Kidney (tissue), 14 donors: Measurements from ENCODE around the gene CLDN22. TPM values are rescaled to one million over a fixed set of nuclear protein-coding genes. Genes with fewer than 3 reads are reported as not detected.

Experiments used
- DNase-seq, 5 donors: peaks; one replicate each; pipeline ENCODE4 v3.0.0-alpha.2; 2013 to 2020
- FAIRE-seq: peaks from 2 replicates; lab custom pipeline; 2012; peaks lifted over from hg19 to GRCh38; lab: Jason Lieb, UNC
- H3K27ac ChIP-seq, 2 donors: one replicate each; pipeline ENCODE4 v1.7.0; 2013; ENCODE audit warnings: low read depth in 2 of 2, low read length in 2 of 2, inconsistent platforms in 1 of 2
- H3K27me3 ChIP-seq: one replicate; pipeline ENCODE4 v1.7.1; 2013; ENCODE audit warnings: low read length, inconsistent platforms; ENCODE audit not compliant: control insufficient read depth, insufficient read depth
- H3K36me3 ChIP-seq, 3 donors: one replicate each; pipeline versions ENCODE4 v1.7.0 to v1.7.1; 2013; ENCODE audit warnings: low read length in 3 of 3, control low read depth in 1 of 3, inconsistent platforms in 1 of 3; ENCODE audit not compliant: insufficient read depth in 3 of 3, control insufficient read depth in 2 of 3
- H3K4me1 ChIP-seq, 3 donors: one replicate each; pipeline versions ENCODE4 v1.7.0 to v1.7.1; 2013; ENCODE audit warnings: low read length in 3 of 3, inconsistent platforms in 1 of 3, low read depth in 1 of 3; ENCODE audit not compliant: control insufficient read depth in 2 of 3, insufficient read depth in 2 of 3
- H3K4me3 ChIP-seq, 3 donors: one replicate each; pipeline versions ENCODE4 v1.7.0 to v1.8.1; 2013; ENCODE audit warnings: low read length in 3 of 3, control low read depth in 1 of 3, inconsistent platforms in 1 of 3
- H3K9ac ChIP-seq, 3 donors: one replicate each; pipeline versions ENCODE4 v1.7.0 to v1.7.1; 2013; ENCODE audit warnings: low read length in 3 of 3, control low read depth in 1 of 3, inconsistent platforms in 1 of 3
- H3K9me3 ChIP-seq, 3 donors: one replicate each; pipeline versions ENCODE4 v1.7.0 to v1.7.1; 2013; ENCODE audit warnings: low read length in 3 of 3, control low read depth in 1 of 3, inconsistent platforms in 1 of 3; ENCODE audit not compliant: control insufficient read depth in 2 of 3, insufficient read depth in 1 of 3
- intact Hi-C: fragments of 100-400 bp; cut with DNase I; formaldehyde crosslinking; loops from one replicate; pipeline ENCODE4 v1.11.1; 2022
- polyA plus RNA-seq: library from polyadenylated mRNA; stranded (reverse); fragments of 350-450 nt; fragmentation: Illumina TruSeq; extraction: RNeasy Lipid Tissue Mini Kit (QIAGEN cat#74804); gene quantifications from one replicate; pipeline ENCODE4 v1.2.3, GENCODE V29; 2014; ENCODE audit warnings: low read depth, low replicate concordance; ENCODE audit not compliant: insufficient read depth
- total RNA-seq: library from RNA; stranded (reverse); fragmentation: NEBNext Ultra II Directional; extraction: Animal tissue kit (Norgen Biotek cat#: 25700); gene quantifications from one replicate; pipeline ENCODE4 v1.2.1, GENCODE V29; 2021
- TF ChIP-seq, protein P1 (sequence below): IDR thresholded peaks from 3 replicates; pipeline ENCODE4 v1.5.1; 2012; ENCODE audit warnings: mild to moderate bottlenecking, moderate library complexity, borderline replicate concordance; ENCODE audit not compliant: insufficient read depth; ENCODE audit errors: extremely low read depth
- donor health status: control.
- donor health status: control.
- donor health status: control.
- donor health status: control.
- donor health status: control.
- donor health status: DM: yes; HTN: yes; CAD: no.
- donor health status: Normal renal cell carcinoma (clear cell type).

CLDN22 gene
- total and polyA plus RNA-seq, 2 donors from 2014 or later: 0.39 TPM; not detected in 1

DNA sequence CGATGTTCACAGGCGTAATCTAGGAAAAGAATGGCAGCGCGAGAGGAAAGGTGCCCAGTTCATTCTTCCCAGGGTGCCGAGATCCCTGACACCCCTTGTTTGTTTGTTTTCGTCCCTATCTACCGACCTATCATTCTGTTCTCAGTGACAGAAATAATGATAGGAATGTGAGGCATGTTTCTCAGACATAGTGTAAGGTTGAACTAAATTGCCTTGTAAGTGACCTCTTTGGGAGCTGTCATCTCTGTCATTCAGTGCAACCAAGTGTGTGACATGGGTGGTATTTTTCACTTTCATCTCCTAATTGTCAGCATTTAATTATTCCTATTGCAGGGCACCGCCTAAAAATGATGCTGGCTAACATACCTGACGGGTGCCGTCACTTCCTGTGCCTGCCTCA is 24.4 kb downstream of the CLDN22 start:
- Histone ChIP-seq H3K27ac (no peak overlapping the region), H3K9me3 (no peaks in the 10 kb centered on the region), H3K9ac (no peak overlapping the region), H3K36me3 (peaks cover 0 to 6% (median 5%) of the 10 kb centered on the region in 3 donors), H3K27me3 (no peaks in the 10 kb centered on the region), H3K4me3 (no peak overlapping the region), H3K4me1 (no peaks in the 10 kb centered on the region)
- TF ChIP-seq, protein P1, sequence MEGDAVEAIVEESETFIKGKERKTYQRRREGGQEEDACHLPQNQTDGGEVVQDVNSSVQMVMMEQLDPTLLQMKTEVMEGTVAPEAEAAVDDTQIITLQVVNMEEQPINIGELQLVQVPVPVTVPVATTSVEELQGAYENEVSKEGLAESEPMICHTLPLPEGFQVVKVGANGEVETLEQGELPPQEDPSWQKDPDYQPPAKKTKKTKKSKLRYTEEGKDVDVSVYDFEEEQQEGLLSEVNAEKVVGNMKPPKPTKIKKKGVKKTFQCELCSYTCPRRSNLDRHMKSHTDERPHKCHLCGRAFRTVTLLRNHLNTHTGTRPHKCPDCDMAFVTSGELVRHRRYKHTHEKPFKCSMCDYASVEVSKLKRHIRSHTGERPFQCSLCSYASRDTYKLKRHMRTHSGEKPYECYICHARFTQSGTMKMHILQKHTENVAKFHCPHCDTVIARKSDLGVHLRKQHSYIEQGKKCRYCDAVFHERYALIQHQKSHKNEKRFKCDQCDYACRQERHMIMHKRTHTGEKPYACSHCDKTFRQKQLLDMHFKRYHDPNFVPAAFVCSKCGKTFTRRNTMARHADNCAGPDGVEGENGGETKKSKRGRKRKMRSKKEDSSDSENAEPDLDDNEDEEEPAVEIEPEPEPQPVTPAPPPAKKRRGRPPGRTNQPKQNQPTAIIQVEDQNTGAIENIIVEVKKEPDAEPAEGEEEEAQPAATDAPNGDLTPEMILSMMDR: no peak
- DNase-seq: no peak
- FAIRE-seq: no peak
- intact Hi-C loops: no loop called here

DNA sequence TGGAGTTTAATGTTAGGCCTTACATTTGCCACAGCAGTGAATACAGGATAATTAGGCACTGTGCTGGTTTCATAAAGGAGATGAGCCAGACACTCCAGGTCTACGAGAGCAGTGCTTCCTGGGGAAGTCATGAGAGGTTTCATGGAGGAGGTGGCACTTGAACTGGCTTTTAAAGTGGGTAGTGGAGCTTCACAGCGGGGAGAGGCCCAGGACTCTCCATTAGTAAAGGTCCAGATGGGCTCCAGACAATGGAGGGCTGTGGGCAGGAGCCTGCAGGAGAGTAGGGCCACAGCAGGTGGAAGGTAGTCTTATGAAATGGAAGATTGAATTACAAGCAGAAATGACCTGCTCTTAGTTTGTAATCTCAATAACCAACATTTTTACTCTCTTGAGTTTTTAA is 29.0 kb downstream of the CLDN22 start:
- TF ChIP-seq, protein P1: no peak
- Histone ChIP-seq H3K36me3 (peaks cover 1 to 19% (median 11%) of the 10 kb centered on the region in 3 donors), H3K27me3 (no peaks in the 10 kb centered on the region), H3K9me3 (no peaks in the 10 kb centered on the region), H3K9ac (no peak overlapping the region), H3K4me3 (no peak overlapping the region), H3K4me1 (peaks cover 0 to 17% (median 3%) of the 10 kb centered on the region in 3 donors), H3K27ac (no peak overlapping the region)
- FAIRE-seq: no peak
- intact Hi-C loops: no loop called here
- DNase-seq: no peak

GRCh38 chr4:183289688-183290087 is 30.4 kb downstream of the CLDN22 start:
- TF ChIP-seq, protein P1: no peak
- no peak for DNase-seq
- Histone ChIP-seq H3K9ac (no peak overlapping the region), H3K36me3 (peaks cover 4 to 23% (median 9%) of the 10 kb centered on the region in 3 donors), H3K27ac (no peak overlapping the region), H3K4me3 (no peak overlapping the region), H3K27me3 (no peaks in the 10 kb centered on the region), H3K9me3 (no peaks in the 10 kb centered on the region), H3K4me1 (peaks cover 0 to 20% (median 3%) of the 10 kb centered on the region in 3 donors)
- no peak for FAIRE-seq
- intact Hi-C loops: no loop called here

GRCh38 chr4:183288955-183289354 is 31.1 kb downstream of the CLDN22 start:
- no peak for FAIRE-seq
- Histone ChIP-seq H3K27me3 (no peaks in the 10 kb centered on the region), H3K27ac (peak overlapping the region; percentile 0 to 26), H3K4me3 (no peak overlapping the region), H3K4me1 (peaks cover 3 to 20% (median 3%) of the 10 kb centered on the region in 3 donors), H3K9me3 (no peaks in the 10 kb centered on the region), H3K36me3 (peaks cover 4 to 30% (median 13%) of the 10 kb centered on the region in 3 donors), H3K9ac (no peak overlapping the region)
- DNase-seq: no peak
- TF ChIP-seq, protein P1: no peak
- intact Hi-C loops: no loop called here
